SU-DHL-6 (cell line): Measurements from ENCODE around the gene OPN1SW.

Experiments
- H2AFZ ChIP-seq: fragments of 200-600 bp; sonication (generic); 2 replicates; pipeline ENCODE4 v1.6.1; 2014; ENCODE audit warnings: low read depth, mild to moderate bottlenecking, moderate library complexity, mixed read lengths, antibody characterized with exemption, low read length; ENCODE audit not compliant: severe bottlenecking
- H3F3A ChIP-seq: fragments of 200-600 bp; shearing (Covaris generic); 2 replicates; pipeline ENCODE4 v1.6.0; 2016; ENCODE audit warnings: antibody characterized with exemption, mild to moderate bottlenecking; ENCODE audit not compliant: insufficient read depth
- H3K27ac ChIP-seq: fragments of 200-600 bp; sonication (generic); 2 replicates; pipeline ENCODE4 v1.5.1; 2016; ENCODE audit warnings: low read depth, mild to moderate bottlenecking, low read length, moderate library complexity, mixed read lengths
- H3K27me3 ChIP-seq: fragments of 200-600 bp; sonication (generic), shearing (Covaris generic); 2 replicates; pipeline ENCODE4 v1.6.0; 2014; ENCODE audit warnings: mild to moderate bottlenecking, low read length
- H3K36me3 ChIP-seq: fragments of 200-600 bp; sonication (generic); 2 replicates; pipeline ENCODE4 v1.6.1; 2014; ENCODE audit warnings: mild to moderate bottlenecking, low read length, mixed read lengths
- H3K4me2 ChIP-seq: fragments of 300-600, 200-600 bp; shearing (Covaris generic), sonication (generic); 2 replicates; pipeline ENCODE4 v1.6.0; 2014; ENCODE audit warnings: low read length, low read depth, mild to moderate bottlenecking; ENCODE audit not compliant: poor library complexity, severe bottlenecking
- H3K4me3 ChIP-seq: fragments of 200-600 bp; sonication (generic); 2 replicates; pipeline ENCODE4 v1.5.1; 2014; ENCODE audit warnings: antibody characterized with exemption, low read length, mild to moderate bottlenecking, mixed read lengths; ENCODE audit not compliant: insufficient read depth, poor library complexity, severe bottlenecking
- H3K79me2 ChIP-seq: fragments of 200-600 bp; sonication (generic); 2 replicates; pipeline ENCODE4 v1.6.1; 2014; ENCODE audit warnings: mild to moderate bottlenecking, low read length, moderate library complexity; ENCODE audit not compliant: insufficient read depth
- H3K9ac ChIP-seq: fragments of 200-600 bp; sonication (generic); 2 replicates; pipeline ENCODE4 v1.7.0; 2014; ENCODE audit warnings: mild to moderate bottlenecking, low read length
- H3K9me2 ChIP-seq: fragments of 200-600 bp; sonication (generic); replicated peaks from 2 replicates; pipeline ENCODE4 v1.6.1; 2014; ENCODE audit warnings: low read length; ENCODE audit not compliant: insufficient read depth
- H3K9me3 ChIP-seq: fragments of 200-600 bp; sonication (generic); 2 replicates; pipeline ENCODE4 v1.6.1; 2014; ENCODE audit warnings: low read length, mixed read lengths; ENCODE audit not compliant: insufficient read depth
- H4K20me1 ChIP-seq: fragments of 200-600 bp; sonication (generic); 2 replicates; pipeline ENCODE4 v1.6.1; 2014; ENCODE audit warnings: low read depth, mild to moderate bottlenecking, antibody characterized with exemption, low read length, moderate library complexity, mixed read lengths
- CTCF ChIP-seq: fragments of 200-600 bp; sonication (generic); IDR thresholded peaks from one replicate; pipeline ENCODE4 v1.5.1; 2017; ENCODE audit warnings: antibody characterized with exemption, mild to moderate bottlenecking, low read length, moderate library complexity; ENCODE audit not compliant: insufficient read depth, poor library complexity, severe bottlenecking
- EZH2phosphoT487 ChIP-seq: fragments of 200-600 bp; sonication (generic), shearing (Covaris generic); conservative IDR thresholded peaks from 2 replicates; pipeline ENCODE4 v1.6.1; 2018; ENCODE audit warnings: mild to moderate bottlenecking, antibody characterized with exemption, low read length, moderate library complexity, mixed read lengths

The OPN1SW gene

GRCh38 chr7:128796327-128796726, 20.7 kb upstream of the OPN1SW start:
- TF ChIP-seq CTCF (no peak), EZH2phosphoT487 (no peak)
- Histone ChIP-seq H3F3A (no peaks in the 10 kb centered on the region), H3K9me3 (no peaks in the 10 kb centered on the region)

DNA sequence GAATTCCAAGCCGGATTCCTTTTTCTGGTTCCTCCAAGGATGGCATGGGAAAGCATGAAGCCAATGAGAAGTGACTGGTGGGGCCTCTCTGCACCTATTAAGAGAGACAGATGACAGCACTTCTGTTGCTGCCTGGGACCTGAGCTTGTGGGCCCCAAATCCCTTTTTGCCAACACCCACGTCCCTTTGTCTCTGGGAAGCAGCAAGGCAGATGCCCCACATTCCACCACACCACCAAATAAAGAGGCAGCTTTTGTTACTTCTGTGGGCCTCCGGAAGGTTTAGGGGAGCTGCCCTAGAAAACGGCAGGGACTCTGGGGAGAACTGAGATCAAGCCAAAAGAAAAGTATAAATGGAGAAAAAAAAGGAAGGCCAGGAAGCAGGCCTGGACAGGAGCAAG, 19.5 kb upstream of the OPN1SW start:
- no peaks in the 10 kb centered on the region for H3K36me3 ChIP-seq
- H3K27ac ChIP-seq, result no peak overlapping the region
- no peaks in the 10 kb centered on the region for H3K79me2 ChIP-seq
- no peaks in the 10 kb centered on the region for H3K9me2 ChIP-seq
- H3K4me2 ChIP-seq, result no peak overlapping the region
- H3K9me3 ChIP-seq, result no peaks in the 10 kb centered on the region
- TF ChIP-seq CTCF (no peak), EZH2phosphoT487 (no peak)
- H4K20me1 ChIP-seq, result no peaks in the 10 kb centered on the region
- no peak overlapping the region for H2AFZ ChIP-seq
- no peak overlapping the region for H3K4me3 ChIP-seq
- no peak overlapping the region for H3K9ac ChIP-seq
- H3F3A ChIP-seq, result no peaks in the 10 kb centered on the region
- no peaks in the 10 kb centered on the region for H3K27me3 ChIP-seq

More at GRCh38 chr7:128796327-128796726, 20.7 kb upstream of the OPN1SW start:
- no peak overlapping the region for H2AFZ ChIP-seq
- no peaks in the 10 kb centered on the region for H3K9me2 ChIP-seq
- no peaks in the 10 kb centered on the region for H3K79me2 ChIP-seq
- no peaks in the 10 kb centered on the region for H3K27me3 ChIP-seq
- no peaks in the 10 kb centered on the region for H3K36me3 ChIP-seq
- H3K27ac ChIP-seq, result no peak overlapping the region
- no peak overlapping the region for H3K4me3 ChIP-seq
- no peak overlapping the region for H3K4me2 ChIP-seq
- no peaks in the 10 kb centered on the region for H4K20me1 ChIP-seq
- H3K9ac ChIP-seq, result no peak overlapping the region

GRCh38 chr7:128794436-128794835, 18.8 kb upstream of the OPN1SW start:
- Histone ChIP-seq H3K9me3 (no peaks in the 10 kb centered on the region), H3K4me2 (no peak overlapping the region), H3K4me3 (no peak overlapping the region), H3K9ac (no peak overlapping the region), H2AFZ (no peak overlapping the region), H3K27ac (no peak overlapping the region), H3K36me3 (no peaks in the 10 kb centered on the region), H3F3A (no peaks in the 10 kb centered on the region), H3K27me3 (no peaks in the 10 kb centered on the region), H3K9me2 (no peaks in the 10 kb centered on the region), H3K79me2 (no peaks in the 10 kb centered on the region), H4K20me1 (no peaks in the 10 kb centered on the region)
- TF ChIP-seq EZH2phosphoT487 (no peak), CTCF (no peak)
